GM23248 (cell line): ENCODE measurements around the gene RNF150. TPM values are rescaled to one million over a fixed set of nuclear protein-coding genes. Genes with fewer than 3 reads are reported as not detected.

ENCODE experiments used
- DNase-seq: peaks from one replicate; pipeline ENCODE4 v3.0.0-alpha.2; 2015
- H2AFZ ChIP-seq: fragments of 200-600 bp; sonication (generic); 2 replicates; pipeline ENCODE4 v1.6.1; 2016; ENCODE audit warnings: antibody characterized with exemption
- H3F3A ChIP-seq: fragments of 200-600 bp; sonication (generic); 2 replicates; pipeline ENCODE4 v1.6.1; 2016; ENCODE audit warnings: mild to moderate bottlenecking, antibody characterized with exemption, mixed run types; ENCODE audit not compliant: insufficient read depth
- H3K27ac ChIP-seq: fragments of 200-600 bp; sonication (generic); 2 replicates; pipeline ENCODE4 v1.5.1; 2016; ENCODE audit warnings: mild to moderate bottlenecking
- H3K27me3 ChIP-seq: fragments of 200-600 bp; sonication (generic); replicated peaks from 2 replicates; pipeline ENCODE4 v1.6.1; 2016; ENCODE audit warnings: mild to moderate bottlenecking; ENCODE audit not compliant: insufficient read depth
- H3K36me3 ChIP-seq: fragments of 200-600 bp; sonication (generic); 2 replicates; pipeline ENCODE4 v1.6.1; 2016; ENCODE audit warnings: low read depth, mild to moderate bottlenecking
- H3K4me1 ChIP-seq: fragments of 200-600 bp; sonication (generic); 2 replicates; pipeline ENCODE4 v1.6.1; 2016; ENCODE audit warnings: mild to moderate bottlenecking; ENCODE audit not compliant: insufficient read depth
- H3K4me2 ChIP-seq: fragments of 200-600 bp; sonication (generic); one replicate; pipeline ENCODE4 v1.6.1; 2016; ENCODE audit warnings: mild to moderate bottlenecking; ENCODE audit not compliant: unreplicated experiment
- H3K4me3 ChIP-seq: fragments of 200-600 bp; sonication (generic); 2 replicates; pipeline ENCODE4 v1.5.1; 2016; ENCODE audit warnings: mild to moderate bottlenecking
- H3K79me2 ChIP-seq: fragments of 200-600 bp; sonication (generic); 2 replicates; pipeline ENCODE4 v1.6.1; 2016; ENCODE audit warnings: mild to moderate bottlenecking; ENCODE audit not compliant: insufficient read depth
- H3K9ac ChIP-seq: fragments of 200-600 bp; sonication (generic); 2 replicates; pipeline ENCODE4 v1.6.1; 2016; ENCODE audit warnings: mild to moderate bottlenecking
- H3K9me2 ChIP-seq: fragments of 200-600 bp; sonication (generic); 2 replicates; pipeline ENCODE4 v1.6.1; 2016; ENCODE audit warnings: mixed run types, mild to moderate bottlenecking, moderate library complexity; ENCODE audit not compliant: insufficient read depth
- H3K9me3 ChIP-seq: fragments of 200-600 bp; sonication (generic); one replicate; pipeline ENCODE4 v1.6.1; 2017; ENCODE audit warnings: low read depth
- H4K20me1 ChIP-seq: fragments of 200-600 bp; sonication (generic); 2 replicates; pipeline ENCODE4 v1.6.0; 2016; ENCODE audit not compliant: insufficient read depth
- EZH2 ChIP-seq: fragments of 200-600 bp; sonication (generic); IDR thresholded peaks from 2 replicates; pipeline ENCODE4 v1.6.1; 2018; ENCODE audit warnings: antibody characterized with exemption, mild to moderate bottlenecking; ENCODE audit not compliant: insufficient read depth, poor library complexity, severe bottlenecking
- EZH2phosphoT487 ChIP-seq: fragments of 200-600 bp; sonication (generic); IDR thresholded peaks from 2 replicates; pipeline ENCODE4 v1.6.1; 2018; ENCODE audit warnings: antibody characterized with exemption, moderate library complexity, mild to moderate bottlenecking, low read depth; ENCODE audit not compliant: insufficient read depth
- WGBS, 2 experiments: methylation state at CpG; one replicate each; pipeline ENCODE4 v1.1.6; 2015 to 2017; ENCODE audit warnings: low lambda C conversion rate in 2 of 2, low coverage in 1 of 2; ENCODE audit errors: missing lambda C conversion rate in 2 of 2; 5-methylcytosine and 5-hydroxymethylcytosine counted together
- in situ Hi-C: fragments of 300-500 bp; cut with MboI; formaldehyde crosslinking; loops from 2 replicates; pipeline ENCODE4 v1.15.0; 2020
- polyA plus RNA-seq: library from polyadenylated mRNA; unstranded; fragments of >200 nt; fragmentation: Nextera tagmentation; extraction: Ambion mirVana; gene quantifications from 2 replicates; pipeline ENCODE4 v1.2.1, GENCODE V29; 2016
- total RNA-seq: library from RNA; depleted of rRNA; stranded (reverse); fragments of >200 nt; shearing (Covaris generic); gene quantifications from 2 replicates; pipeline ENCODE4 v1.2.3, GENCODE V29; 2014

The RNF150 gene
- total and polyA plus RNA-seq, 2 experiments from 2014 or later, result 4.8 to 10.5 TPM

- DNase-seq, result no peak
These were observed 139.9 kb downstream of the RNF150 start for GRCh38 chr4:140993370-140993769.

GRCh38 chr4:140989944-140990343 is 143.3 kb downstream of the RNF150 start:
- Histone ChIP-seq H3K4me3 (no peak overlapping the region), H3K36me3 (no peaks in the 10 kb centered on the region), H3K27me3 (no peaks in the 10 kb centered on the region), H3K79me2 (no peaks in the 10 kb centered on the region), H3K4me1 (no peaks in the 10 kb centered on the region), H4K20me1 (no peaks in the 10 kb centered on the region), H3K9ac (no peak overlapping the region), H3F3A (no peaks in the 10 kb centered on the region), H2AFZ (no peak overlapping the region), H3K27ac (no peak overlapping the region), H3K4me2 (no peak overlapping the region), H3K9me3 (no peaks in the 10 kb centered on the region), H3K9me2 (no peaks in the 10 kb centered on the region)
- 82 to 83% methylated on average over 3 of the region's 3 CpGs for WGBS, 2 experiments
- DNase-seq, result no peak
- no peak for TF ChIP-seq EZH2phosphoT487
- TF ChIP-seq EZH2, result no peak
- in situ Hi-C loops, result no loop called here

More at GRCh38 chr4:140993370-140993769, 139.9 kb downstream of the RNF150 start:
- Histone ChIP-seq H3K79me2 (no peaks in the 10 kb centered on the region), H2AFZ (no peak overlapping the region), H4K20me1 (no peaks in the 10 kb centered on the region), H3K4me1 (peaks cover 11% of the 10 kb centered on the region), H3F3A (peaks cover 6% of the 10 kb centered on the region; the same call in 1 of the 2 replicates), H3K9ac (no peak overlapping the region), H3K4me2 (no peak overlapping the region), H3K27me3 (no peaks in the 10 kb centered on the region), H3K9me3 (no peaks in the 10 kb centered on the region), H3K9me2 (no peaks in the 10 kb centered on the region), H3K27ac (no peak overlapping the region), H3K4me3 (no peak overlapping the region), H3K36me3 (no peaks in the 10 kb centered on the region)
- TF ChIP-seq EZH2phosphoT487 (no peak), EZH2 (no peak)
- 55 to 59% methylated on average over 4 of the region's 4 CpGs for WGBS, 2 experiments
- in situ Hi-C loops, result no loop called here

GRCh38 chr4:140986045-140986444 is 147.2 kb downstream of the RNF150 start:
- Histone ChIP-seq H4K20me1 (no peaks in the 10 kb centered on the region), H3K27ac (no peak overlapping the region), H3K9me2 (no peaks in the 10 kb centered on the region), H3K27me3 (no peaks in the 10 kb centered on the region), H3K4me3 (no peak overlapping the region), H3K36me3 (no peaks in the 10 kb centered on the region), H3F3A (no peaks in the 10 kb centered on the region), H3K79me2 (no peaks in the 10 kb centered on the region), H2AFZ (no peak overlapping the region), H3K4me1 (no peaks in the 10 kb centered on the region), H3K9ac (no peak overlapping the region), H3K4me2 (no peak overlapping the region), H3K9me3 (no peaks in the 10 kb centered on the region)
- DNase-seq, result no peak
- TF ChIP-seq EZH2, result no peak
- TF ChIP-seq EZH2phosphoT487, result no peak
- in situ Hi-C loops, result no loop called here
- WGBS, 2 experiments, result 83 to 87% methylated on average over 5 of the region's 5 CpGs

GRCh38 chr4:140982613-140983340 is 150.5 kb downstream of the RNF150 start:
- H3K9me3 ChIP-seq, result no peaks in the 10 kb centered on the region
- no peaks in the 10 kb centered on the region for H4K20me1 ChIP-seq
- H3K9me2 ChIP-seq, result no peaks in the 10 kb centered on the region
- H3K4me3 ChIP-seq, result no peak overlapping the region
- no peaks in the 10 kb centered on the region for H3K4me1 ChIP-seq
- 77 to 78% methylated on average over 5 of the region's 5 CpGs for WGBS, 2 experiments
- no peak overlapping the region for H3K9ac ChIP-seq
- in situ Hi-C loops, result no loop called here
- no peak overlapping the region for H3K4me2 ChIP-seq
- no peak overlapping the region for H2AFZ ChIP-seq
- H3K79me2 ChIP-seq, result no peaks in the 10 kb centered on the region
- no peak overlapping the region for H3K27ac ChIP-seq
- H3K27me3 ChIP-seq, result no peaks in the 10 kb centered on the region
- no peaks in the 10 kb centered on the region for H3F3A ChIP-seq
- TF ChIP-seq EZH2phosphoT487 (no peak), EZH2 (no peak)
- no peak for DNase-seq
- H3K36me3 ChIP-seq, result no peaks in the 10 kb centered on the region
